NCI-H1105 treated with DMSO at 0.1 percent for 48 hours (cell line): ENCODE data around the gene GNA12.
"Not testable (repeated sequence)": the region's sequence is repeated elsewhere in the genome, so short reads cannot be mapped to it uniquely, and the experiment has no call there.

Experiments used
- DNase-seq: peaks from one replicate; lab custom pipeline; 2025; lab: John Stamatoyannopoulos, UW

Gene GNA12

GRCh38 chr7:2711895-2712675 lies 132.0 kb downstream of the GNA12 start:
- no peak for DNase-seq

DNA sequence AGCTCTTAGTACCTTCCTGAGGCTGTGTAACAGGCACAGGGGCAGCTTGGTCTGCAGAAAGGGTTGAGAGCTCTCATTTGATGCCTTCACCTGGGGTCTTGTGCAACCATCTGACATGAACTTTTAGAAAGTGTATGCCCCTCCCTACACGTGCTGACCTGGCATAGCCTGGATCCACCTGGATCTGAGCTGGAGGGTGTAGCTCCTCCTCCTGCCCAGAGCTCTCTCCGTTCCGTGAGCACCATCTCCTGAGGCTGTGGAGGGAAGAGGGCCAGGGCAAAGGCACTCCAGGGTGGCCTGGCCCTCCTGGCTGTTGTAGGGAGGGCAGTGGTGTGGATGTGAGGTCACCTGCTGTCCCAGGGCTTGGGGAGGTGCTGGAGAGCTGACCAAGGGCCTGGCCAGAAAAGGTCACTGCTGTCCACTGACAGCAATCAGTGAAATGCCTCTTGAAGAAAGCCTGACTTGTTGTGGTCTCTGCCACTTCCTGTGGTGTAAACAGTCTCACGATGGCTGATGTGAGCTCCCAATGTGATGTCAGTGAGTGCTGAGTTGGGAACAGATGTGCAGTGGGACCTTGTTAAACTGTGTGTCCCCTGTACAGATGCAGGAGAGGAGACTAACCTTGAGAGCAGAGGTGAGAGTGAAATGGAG lies 133.1 kb downstream of the GNA12 start:
- no peak for DNase-seq

- no peak for DNase-seq
Measured at GRCh38 chr7:2710286-2710655, 133.8 kb downstream of the GNA12 start.

GRCh38 chr7:2709553-2710285 lies 134.4 kb downstream of the GNA12 start:
- no peak for DNase-seq

GRCh38 chr7:2708547-2709310 lies 135.4 kb downstream of the GNA12 start:
- DNase-seq = no peak

- DNase-seq = no peak
Measured at GRCh38 chr7:2708041-2708440, 136.1 kb downstream of the GNA12 start.

- DNase-seq = no peak
Measured at GRCh38 chr7:2707481-2707880, 136.6 kb downstream of the GNA12 start.

DNA sequence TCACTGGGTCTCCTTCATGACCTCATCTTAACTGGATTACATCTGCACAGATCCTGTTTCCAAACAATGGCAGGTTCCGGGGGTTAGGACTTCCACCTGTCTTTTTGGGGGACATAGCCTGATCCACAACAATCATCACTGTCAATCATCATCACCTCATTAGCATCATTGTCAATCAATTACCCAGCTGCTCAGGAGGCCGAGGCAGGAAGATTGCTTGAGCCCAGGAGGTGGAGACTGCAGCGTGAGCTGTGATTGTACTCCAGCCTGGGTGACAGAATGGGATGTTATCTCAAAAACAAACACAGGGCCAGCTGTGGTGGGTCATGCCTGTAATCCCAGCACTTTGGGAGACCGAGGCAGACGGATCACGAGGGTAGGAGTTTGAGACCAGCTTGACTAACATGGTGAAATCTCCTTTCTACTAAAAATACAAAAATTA lies 137.4 kb downstream of the GNA12 start:
- no peak for DNase-seq

DNA sequence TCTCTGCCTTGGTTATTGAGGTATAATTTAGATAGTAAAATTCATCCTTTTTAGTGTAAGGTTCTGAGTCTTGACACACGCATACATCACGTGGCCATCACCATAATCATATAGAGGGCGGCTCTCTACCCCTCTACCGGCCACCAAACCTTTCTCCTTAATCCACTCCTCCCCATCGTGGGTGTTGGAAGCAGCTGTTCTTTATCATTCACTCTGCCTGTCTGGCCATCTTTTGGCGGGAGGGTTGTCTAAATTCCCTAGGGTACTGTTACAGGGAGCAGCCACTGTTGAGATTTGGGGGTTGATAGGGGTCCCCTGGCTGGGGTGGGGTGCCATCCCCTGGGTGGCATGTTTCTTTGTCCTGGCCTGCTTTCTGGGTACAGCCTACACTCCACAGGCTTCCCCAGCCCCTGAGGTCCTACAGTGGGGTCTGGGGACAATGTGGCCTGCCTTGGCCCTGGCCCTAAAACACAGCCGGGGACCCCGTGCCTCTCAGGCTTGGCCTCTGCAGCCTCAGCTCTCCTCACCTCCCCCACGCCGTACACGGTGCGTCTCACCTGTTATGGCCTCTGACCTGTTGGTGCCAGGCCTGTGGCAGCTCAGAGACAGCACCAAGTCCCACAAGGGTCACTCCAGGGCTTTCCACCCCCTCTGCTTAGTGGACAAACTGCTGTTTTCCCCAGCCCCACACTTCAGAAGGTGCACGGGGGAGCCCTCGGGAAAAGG lies 138.6 kb downstream of the GNA12 start:
- no peak for DNase-seq

- DNase-seq = no peak
Measured at GRCh38 chr7:2702594-2702957, 141.5 kb downstream of the GNA12 start.

GRCh38 chr7:2701832-2702593 lies 142.1 kb downstream of the GNA12 start:
- DNase-seq = no peak

DNA sequence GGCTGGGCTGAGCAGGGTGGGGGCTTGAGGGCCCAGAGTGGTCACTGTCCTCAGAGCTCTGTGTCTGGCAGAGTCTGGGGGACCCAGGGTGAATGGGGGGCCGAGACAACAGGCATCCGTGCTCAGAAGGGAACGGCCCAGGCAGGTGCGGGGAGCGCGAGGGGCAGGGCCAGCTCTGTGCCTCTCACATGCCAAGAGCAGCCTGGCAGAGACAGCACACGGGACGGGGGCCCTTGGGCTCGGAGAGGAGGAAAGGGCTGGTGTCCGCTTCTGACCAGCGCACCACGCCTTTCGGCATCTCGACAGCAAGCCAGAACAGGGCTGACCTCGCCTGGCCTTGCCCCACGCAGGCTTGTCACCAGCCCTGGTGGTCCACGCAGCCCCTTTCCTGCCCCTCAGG lies 142.7 kb downstream of the GNA12 start:
- DNase-seq = no peak

DNA sequence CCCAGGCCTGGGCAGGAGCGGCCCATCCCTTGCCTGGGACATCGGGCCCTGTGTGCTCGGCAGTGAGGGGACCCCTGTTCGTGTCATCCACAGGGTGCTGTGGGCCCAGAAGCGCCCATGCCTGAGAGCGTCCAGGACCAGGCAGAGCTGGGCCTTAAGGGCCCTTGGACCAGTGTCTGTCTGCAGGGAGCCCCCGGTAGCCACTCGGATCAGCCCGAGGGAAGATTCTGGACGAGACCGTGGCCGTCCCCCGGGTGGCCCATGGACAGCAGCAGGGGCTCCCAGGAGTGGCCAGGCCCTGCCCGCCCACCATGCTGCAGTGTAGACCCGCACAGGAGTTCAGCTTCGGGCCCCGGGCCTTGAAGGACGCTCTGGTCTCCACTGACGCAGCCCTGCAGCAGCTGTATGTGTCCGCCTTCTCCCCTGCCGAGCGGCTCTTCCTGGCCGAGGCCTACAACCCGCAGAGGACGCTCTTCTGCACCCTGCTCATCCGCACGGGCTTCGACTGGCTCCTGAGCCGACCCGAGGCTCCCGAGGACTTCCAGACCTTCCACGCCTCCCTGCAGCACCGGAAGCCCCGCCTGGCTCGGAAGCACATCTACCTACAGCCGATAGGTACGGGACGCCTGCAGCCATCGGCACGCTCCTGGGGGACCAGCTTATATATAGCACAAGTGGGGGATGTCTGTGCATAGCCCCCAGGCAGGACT lies 143.8 kb downstream of the GNA12 start:
- DNase-seq = no peak

DNA sequence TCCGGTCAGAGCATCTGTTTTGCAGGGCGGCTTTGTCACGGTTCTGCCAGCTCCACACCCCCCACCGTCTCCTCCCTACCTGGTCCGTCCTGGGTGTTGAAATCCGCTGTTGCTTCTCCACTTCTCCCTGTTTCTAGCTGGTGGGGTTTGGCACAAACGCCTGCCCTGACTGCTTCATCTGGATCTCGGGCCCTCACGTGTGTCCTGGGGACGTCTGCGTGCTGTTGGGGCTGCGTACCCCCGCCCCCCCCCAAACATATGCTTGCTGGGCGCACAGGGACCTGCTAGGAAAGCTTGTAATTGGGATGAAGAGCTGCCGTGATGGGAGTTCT lies 144.9 kb downstream of the GNA12 start:
- DNase-seq = no peak

DNA sequence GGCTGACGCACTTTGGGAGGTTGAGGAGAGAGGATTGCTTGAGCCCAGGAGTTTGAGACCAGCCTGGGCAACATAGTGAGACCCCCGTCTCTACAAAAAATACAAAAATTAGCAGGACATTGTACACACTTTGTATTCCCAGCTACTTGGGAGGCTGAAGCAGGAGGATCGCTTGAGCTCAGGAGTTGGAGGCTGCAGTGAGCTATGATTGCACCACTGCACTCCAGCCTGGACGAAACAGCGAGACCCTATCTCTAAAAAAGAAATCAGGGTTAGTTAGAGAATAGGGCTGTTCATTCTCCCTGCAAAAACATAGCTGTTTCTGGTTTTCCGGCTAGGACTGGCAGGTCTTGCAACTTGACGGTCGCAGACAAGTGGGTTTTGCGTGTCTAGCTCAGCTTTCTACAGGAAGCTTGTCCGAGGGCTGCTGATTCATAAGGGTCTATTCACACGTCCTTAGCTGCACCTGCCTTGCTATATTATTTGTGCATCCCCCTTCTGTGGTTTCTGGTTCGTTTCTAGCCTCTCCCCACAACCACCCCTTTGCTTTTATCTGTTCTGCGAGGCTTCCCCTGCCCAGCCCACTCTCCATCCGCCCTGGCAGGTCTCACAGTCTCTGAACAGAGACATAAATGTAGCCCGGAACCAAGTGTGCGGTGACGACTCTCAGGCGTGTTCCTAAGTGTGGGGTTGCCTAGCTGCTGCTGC lies 145.4 kb downstream of the GNA12 start:
- DNase-seq = no peak

GRCh38 chr7:2694122-2694436 lies 150.0 kb downstream of the GNA12 start:
- not testable (repeated sequence) for DNase-seq

DNA sequence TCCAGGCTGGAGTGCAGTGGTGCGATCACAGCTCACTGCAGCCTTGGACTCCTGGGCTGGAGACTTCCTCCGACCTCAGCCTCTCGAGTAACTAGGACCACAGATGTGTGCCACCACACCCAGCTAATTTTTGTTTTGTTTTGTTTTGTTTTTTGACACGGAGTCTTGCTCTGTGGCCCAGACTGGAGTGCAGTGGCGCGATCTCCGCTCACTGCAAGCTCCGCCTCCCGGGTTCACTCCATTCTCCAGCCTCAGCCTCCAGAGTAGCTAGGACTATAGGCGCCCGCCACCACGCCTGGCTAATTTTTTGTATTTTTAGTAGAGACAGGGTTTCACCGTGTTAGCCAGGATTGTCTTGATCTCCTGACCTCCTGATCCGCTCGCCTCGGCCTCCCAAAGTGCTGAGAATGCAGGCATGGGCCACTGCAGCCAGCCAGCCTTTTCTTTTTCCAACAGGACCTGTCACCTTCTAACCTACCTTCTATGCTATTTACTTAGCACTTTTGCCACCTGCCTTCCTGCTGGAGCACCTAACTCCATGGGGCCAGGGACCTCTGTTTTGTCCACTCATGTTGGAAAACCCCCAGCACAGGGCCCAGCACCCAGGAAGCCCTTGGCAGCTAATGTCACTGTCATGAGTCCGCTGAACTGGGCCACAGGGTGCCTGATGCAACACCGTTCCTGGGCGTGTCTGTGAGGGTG lies 150.5 kb downstream of the GNA12 start:
- not testable (repeated sequence) for DNase-seq

- no peak for DNase-seq
Measured at GRCh38 chr7:2692543-2692942, 151.6 kb downstream of the GNA12 start.

GRCh38 chr7:2691932-2692439 lies 152.1 kb downstream of the GNA12 start:
- DNase-seq = not testable (repeated sequence)
